SHP77 treated with DMSO at 0.1 percent for 48 hours (cell line): Measurements from ENCODE around the gene AARS1.
"Not testable (repeated sequence)": the region's sequence is repeated elsewhere in the genome, so short reads cannot be mapped to it uniquely, and the experiment has no call there.

Experiments used
- DNase-seq: peaks from one replicate; lab custom pipeline; 2025; lab: John Stamatoyannopoulos, UW

Gene AARS1

DNA sequence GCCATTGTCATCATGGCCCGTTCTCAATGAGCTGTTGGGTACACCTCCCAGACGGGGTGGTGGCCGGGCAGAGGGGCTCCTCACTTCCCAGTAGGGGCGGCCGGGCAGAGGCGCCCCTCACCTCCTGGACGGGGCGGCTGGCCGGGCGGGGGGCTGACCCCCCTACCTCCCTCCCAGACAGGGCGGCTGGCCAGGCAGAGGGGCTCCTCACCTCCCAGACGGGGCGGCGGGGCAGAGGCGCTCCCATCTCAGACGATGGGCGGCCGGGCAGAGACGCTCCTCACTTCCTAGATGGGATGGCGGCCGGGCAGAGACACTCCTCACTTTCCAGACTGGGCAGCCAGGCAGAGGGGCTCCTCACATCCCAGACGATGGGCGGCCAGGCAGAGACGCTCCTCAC lies 64.7 kb downstream of the AARS1 start:
- not testable (repeated sequence) for DNase-seq

GRCh38 chr16:70223971-70224513 lies 65.3 kb downstream of the AARS1 start:
- DNase-seq = not testable (repeated sequence)

DNA sequence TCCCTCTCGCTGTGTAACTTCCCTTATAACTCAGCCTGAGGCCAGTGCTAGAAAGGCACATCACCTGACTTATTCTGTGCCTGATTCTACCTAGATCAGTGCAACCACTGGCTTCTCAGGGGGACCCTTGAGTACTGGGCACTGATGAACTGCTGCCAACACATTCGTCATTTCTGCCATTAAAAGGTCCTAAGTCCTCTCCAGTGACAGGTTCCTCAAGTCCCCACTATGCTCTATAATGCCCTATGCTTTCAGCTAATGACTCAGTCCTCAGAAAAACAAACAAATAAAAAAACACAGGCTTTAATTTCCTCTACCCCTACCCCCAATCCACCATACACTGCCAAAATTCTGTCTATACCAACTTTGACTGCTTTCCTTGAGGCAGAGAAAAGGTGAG lies 66.1 kb downstream of the AARS1 start:
- not testable (repeated sequence) for DNase-seq

DNA sequence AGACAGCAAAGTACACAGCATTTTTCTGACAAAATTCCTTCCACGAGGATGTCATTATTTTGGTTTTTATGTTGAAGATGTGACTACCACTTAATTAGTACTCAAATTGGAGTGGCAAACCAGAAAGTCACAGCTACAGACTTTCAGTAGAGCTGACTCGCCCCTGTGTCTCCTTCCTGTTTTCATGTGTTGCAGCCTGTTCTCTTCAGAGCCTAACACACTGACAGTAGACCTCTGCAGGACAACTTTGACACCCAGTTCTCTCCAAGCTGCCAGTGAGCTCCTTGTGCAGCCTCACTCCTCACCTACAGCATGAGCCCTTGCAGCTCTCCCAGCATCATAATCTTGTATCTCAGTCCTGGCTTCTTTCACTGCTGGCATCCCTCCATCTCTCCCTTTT lies 66.7 kb downstream of the AARS1 start:
- not testable (repeated sequence) for DNase-seq

- DNase-seq = not testable (repeated sequence)
Observed at GRCh38 chr16:70218586-70218985, 70.7 kb downstream of the AARS1 start.

GRCh38 chr16:70206382-70206781 lies 82.9 kb downstream of the AARS1 start:
- not testable (repeated sequence) for DNase-seq

GRCh38 chr16:70204668-70205405 lies 84.5 kb downstream of the AARS1 start:
- not testable (repeated sequence) for DNase-seq

GRCh38 chr16:70204010-70204409 lies 85.3 kb downstream of the AARS1 start:
- not testable (repeated sequence) for DNase-seq

- not testable (repeated sequence) for DNase-seq
Observed at GRCh38 chr16:70203508-70203907, 85.8 kb downstream of the AARS1 start.
